Stimulated activated CD8-positive, alpha-beta memory T cell treated with anti-CD3 and anti-CD28 coated beads, Interleukin-4, amount 100 ng/mL, for 4 hours (primary cell): ENCODE measurements around the gene PAWR.
"Not testable (repeated sequence)": the region's sequence is repeated elsewhere in the genome, so short reads cannot be mapped to it uniquely, and the experiment has no call there.

Experiments used
- DNase-seq, 2 donors: peaks; one replicate each; pipeline ENCODE4 v3.0.0-alpha.2; 2020; ENCODE audit warnings: low read depth in 2 of 2, low spot score in 1 of 2

Gene PAWR

DNA sequence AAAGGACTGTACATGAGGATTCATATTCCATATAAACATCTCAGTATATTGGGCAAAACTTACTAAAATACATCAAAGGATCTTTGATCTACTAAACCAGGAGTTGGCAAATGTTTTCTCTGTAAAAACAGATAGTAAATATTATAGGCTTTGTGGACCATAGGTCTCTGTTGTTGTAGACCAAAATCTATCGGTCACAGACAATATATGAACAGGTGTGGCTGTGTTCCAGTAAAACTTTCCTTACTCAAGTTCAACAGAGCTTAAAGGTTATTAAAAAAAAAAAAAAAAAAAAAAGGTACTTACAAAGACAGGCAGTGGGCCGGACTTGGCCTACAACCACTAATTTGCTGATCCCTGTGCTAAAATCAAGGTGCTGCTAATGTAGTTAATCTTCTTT lies 40.3 kb downstream of the PAWR start:
- no peak for DNase-seq

- no peak for DNase-seq
Observed at GRCh38 chr12:79648881-79649280, 41.9 kb downstream of the PAWR start.

GRCh38 chr12:79646843-79647242 lies 43.9 kb downstream of the PAWR start:
- not testable (repeated sequence) for DNase-seq

- no peak for DNase-seq
Observed at GRCh38 chr12:79645235-79645630, 45.5 kb downstream of the PAWR start.

GRCh38 chr12:79644274-79645234 lies 46.2 kb downstream of the PAWR start:
- no peak for DNase-seq

- no peak for DNase-seq
Observed at GRCh38 chr12:79643821-79644220, 46.9 kb downstream of the PAWR start.

GRCh38 chr12:79638490-79638889 lies 52.3 kb downstream of the PAWR start:
- DNase-seq, result no peak

DNA sequence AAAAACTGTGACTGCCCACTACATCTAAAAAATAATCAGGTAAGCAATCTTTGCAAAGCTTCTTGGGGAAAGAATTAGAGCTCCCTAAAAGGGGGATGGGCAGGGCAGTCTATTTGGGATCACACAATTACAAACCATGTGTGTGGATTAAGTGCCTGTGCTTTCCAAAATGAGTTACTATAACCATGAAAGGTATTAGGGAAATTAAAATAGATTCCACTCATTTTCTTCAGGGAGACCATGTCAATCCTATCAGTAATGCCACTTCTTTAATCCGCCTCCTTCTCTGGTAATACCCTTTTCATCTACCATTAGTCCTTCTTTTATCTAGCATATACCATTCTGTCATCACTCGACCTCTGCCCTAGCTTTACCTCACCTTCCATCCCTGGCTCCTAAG lies 53.7 kb downstream of the PAWR start:
- no peak for DNase-seq

GRCh38 chr12:79635676-79636075 lies 55.1 kb downstream of the PAWR start:
- DNase-seq, result no peak

DNA sequence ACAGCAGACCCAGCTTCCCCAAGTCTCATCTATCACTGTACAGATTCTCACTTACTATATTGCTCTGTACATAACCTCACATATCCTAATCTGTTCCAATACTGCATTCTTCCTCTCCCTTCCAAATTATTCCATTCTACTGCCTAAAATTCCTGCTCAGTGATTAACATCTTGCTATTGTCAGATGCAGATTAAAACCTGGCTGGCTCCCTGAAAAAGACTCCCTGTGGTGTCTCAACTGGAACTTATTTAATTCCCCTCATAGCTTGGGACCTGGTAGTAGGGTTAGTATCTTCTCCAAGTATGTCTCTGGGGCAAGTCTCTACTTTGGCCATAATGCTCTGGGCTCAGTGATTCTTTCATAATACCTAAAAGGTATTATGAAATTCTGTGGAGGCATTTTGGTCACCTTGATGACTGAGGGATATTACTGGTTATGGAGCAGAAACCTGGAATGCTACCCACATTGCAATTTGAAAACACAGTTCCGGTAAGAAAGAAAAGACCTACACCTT lies 55.8 kb downstream of the PAWR start:
- DNase-seq, result no peak

DNA sequence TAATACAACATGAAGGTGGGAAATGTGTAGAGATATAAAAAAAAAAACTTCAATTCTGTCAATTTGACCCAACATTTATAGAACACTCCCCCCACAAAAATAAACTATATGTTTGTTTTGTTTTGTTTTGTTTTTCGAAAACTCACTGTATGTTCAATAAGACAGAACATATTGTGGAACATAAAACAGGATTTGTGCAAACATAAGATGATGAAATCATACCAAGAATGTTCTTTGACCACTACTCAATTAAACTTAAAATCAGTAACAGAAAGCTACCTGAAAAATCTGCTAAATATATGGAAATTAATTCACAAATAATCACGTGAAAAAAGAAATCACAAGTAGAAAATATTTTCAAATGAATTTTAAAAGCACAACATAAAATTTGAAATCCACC lies 61.2 kb downstream of the PAWR start:
- no peak for DNase-seq

DNA sequence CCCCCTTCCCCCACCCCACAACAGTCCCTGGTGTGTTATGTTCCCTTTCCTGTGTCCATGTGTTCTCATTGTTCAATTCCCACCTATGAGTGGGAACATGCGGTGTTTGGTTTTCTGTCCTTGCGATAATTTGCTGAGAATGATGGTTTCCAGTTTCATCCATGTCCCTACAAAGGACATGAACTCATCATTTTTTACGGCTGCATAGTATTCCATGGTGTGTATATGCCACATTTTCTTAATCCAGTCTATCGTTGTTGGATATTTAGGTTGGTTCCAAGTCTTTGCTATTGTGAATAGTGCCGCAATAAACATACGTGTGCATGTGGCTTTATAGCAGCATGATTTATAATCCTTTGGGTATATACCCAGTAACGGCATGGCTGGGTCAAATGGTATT lies 64.0 kb downstream of the PAWR start:
- not testable (repeated sequence) for DNase-seq

- DNase-seq, result no peak
Observed at GRCh38 chr12:79624378-79624777, 66.4 kb downstream of the PAWR start.

GRCh38 chr12:79619872-79620562 lies 70.7 kb downstream of the PAWR start:
- DNase-seq, result no peak

GRCh38 chr12:79618848-79619404 lies 71.8 kb downstream of the PAWR start:
- no peak for DNase-seq

- no peak for DNase-seq
Observed at GRCh38 chr12:79617696-79618095, 73.1 kb downstream of the PAWR start.

GRCh38 chr12:79615596-79616560 lies 74.9 kb downstream of the PAWR start:
- no peak for DNase-seq

DNA sequence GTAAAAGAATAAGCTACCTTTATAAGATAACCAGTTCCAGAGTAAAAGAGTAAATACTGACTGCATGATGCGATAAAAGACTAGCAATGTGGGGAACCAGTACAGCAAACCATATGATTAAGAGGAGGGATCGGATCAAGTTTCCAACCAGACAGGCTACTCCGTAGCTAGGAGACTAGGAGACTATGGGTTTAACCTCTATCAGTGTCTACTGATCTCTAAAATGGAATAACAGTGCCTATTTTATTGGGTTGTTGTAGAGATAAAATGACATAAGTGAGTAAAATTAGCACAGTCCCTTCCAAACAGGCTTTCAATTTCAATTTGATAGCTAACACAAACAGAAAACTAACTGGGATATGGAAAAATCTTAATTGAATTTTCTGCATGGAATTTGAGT lies 76.0 kb downstream of the PAWR start:
- DNase-seq, result no peak

DNA sequence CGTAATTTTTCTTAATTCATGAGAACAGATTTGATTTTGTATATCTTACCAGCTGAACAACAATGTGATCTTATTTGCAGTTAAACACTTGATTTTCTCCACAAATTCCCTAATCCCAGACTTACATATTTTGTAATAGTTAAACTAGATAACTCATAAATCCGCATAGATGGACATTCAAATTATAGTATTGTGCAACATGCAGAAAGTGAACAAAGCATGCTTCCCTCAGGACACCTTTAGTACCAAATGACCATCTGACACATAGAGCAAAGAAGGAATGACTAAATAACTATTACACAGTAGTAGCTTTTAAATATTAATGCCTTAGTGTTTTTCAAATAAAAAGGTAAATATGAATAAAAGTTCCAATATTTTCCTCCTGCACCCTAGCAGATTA lies 88.9 kb downstream of the PAWR start:
- DNase-seq, result no peak

GRCh38 chr12:79597910-79598309 lies 92.9 kb downstream of the PAWR start:
- no peak for DNase-seq
